HepG2 (cell line): ENCODE results near the gene HIF1AN. TPM values are rescaled to one million over a fixed set of nuclear protein-coding genes. Genes with fewer than 3 reads are reported as not detected.
A peak's percentile ranks its signal among the peaks of the same experiment; 100 is the strongest.

Experiments
- DPF2 ChIP-seq: sonication (generic); formaldehyde crosslinking; IDR thresholded peaks from 2 replicates; pipeline ENCODE4 v1.4.0; 2020; ENCODE audit warnings: mild to moderate bottlenecking, low read depth, missing genetic modification reagents, borderline replicate concordance
- ERF ChIP-seq: IDR thresholded peaks from 2 replicates; pipeline ENCODE4 v1.6.1; 2018; ENCODE audit warnings: missing biosample characterization, missing genetic modification reagents
- FOXP1 ChIP-seq, 2 experiments: fragments of 450-650 bp in 1 of 2; IDR thresholded peaks; 2 replicates each; pipeline ENCODE4 v1.6.1; 2017 to 2018; ENCODE audit warnings: antibody characterized with exemption in 1 of 2
- HIVEP1 ChIP-seq: sonication (generic); formaldehyde crosslinking; IDR thresholded peaks from 2 replicates; pipeline ENCODE4 v1.4.0; 2020; ENCODE audit warnings: mild to moderate bottlenecking, missing genetic modification reagents
- HNF1B ChIP-seq: sonication (generic); formaldehyde crosslinking; IDR thresholded peaks from 2 replicates; pipeline ENCODE4 v1.5.1; 2020; ENCODE audit warnings: mild to moderate bottlenecking, moderate library complexity, missing genetic modification reagents
- NFKB2 ChIP-seq: sonication (generic); formaldehyde crosslinking; IDR thresholded peaks from 2 replicates; pipeline ENCODE4 v1.4.0; 2020; ENCODE audit warnings: missing genetic modification reagents, borderline replicate concordance
- NONO ChIP-seq, 2 experiments: fragments of 450-650 bp in 1 of 2; sonication (generic) in 1 of 2; formaldehyde crosslinking in 1 of 2; IDR thresholded peaks in 1 of 2; conservative IDR thresholded peaks in 1 of 2; 2 replicates each; pipeline versions ENCODE4 v1.6.1 to v1.8.0; 2017 to 2022; ENCODE audit warnings: mild to moderate bottlenecking in 1 of 2, missing genetic modification reagents in 1 of 2, moderate library complexity in 1 of 2
- PHF5A ChIP-seq: IDR thresholded peaks from one replicate; pipeline ENCODE4 v1.6.1; 2018; ENCODE audit warnings: low read depth, missing genetic modification reagents; ENCODE audit not compliant: unreplicated experiment
- PLRG1 ChIP-seq: fragments of 450-650 bp; conservative IDR thresholded peaks from 2 replicates; pipeline ENCODE4 v1.6.1; 2016
- PRPF4 ChIP-seq: fragments of 200-400 bp; formaldehyde crosslinking; IDR thresholded peaks from 2 replicates; pipeline ENCODE4 v1.6.1; 2016; ENCODE audit warnings: low read length, low read depth; ENCODE audit not compliant: poor library complexity, severe bottlenecking
- RFX3 ChIP-seq: IDR thresholded peaks from 2 replicates; pipeline ENCODE4 v1.6.1; 2016; ENCODE audit warnings: missing biosample characterization, missing genetic modification reagents
- RNF219 ChIP-seq: sonication (generic); formaldehyde crosslinking; IDR thresholded peaks from 2 replicates; pipeline ENCODE4 v1.5.0; 2020; ENCODE audit warnings: mild to moderate bottlenecking, missing genetic modification reagents
- SNAPC2 ChIP-seq: sonication (generic); formaldehyde crosslinking; IDR thresholded peaks from 2 replicates; pipeline ENCODE4 v1.8.1; 2022; ENCODE audit warnings: mild to moderate bottlenecking, missing genetic modification reagents
- TBL1XR1 ChIP-seq: fragments of 150-350 bp; IDR thresholded peaks from 2 replicates; pipeline ENCODE4 v1.6.1; 2014; ENCODE audit warnings: borderline replicate concordance, low read length; ENCODE audit not compliant: partially characterized antibody
- ZFP37 ChIP-seq: sonication (generic); formaldehyde crosslinking; IDR thresholded peaks from 2 replicates; pipeline ENCODE4 v1.4.0; 2020; ENCODE audit warnings: missing genetic modification reagents, borderline replicate concordance
- ZKSCAN8 ChIP-seq: IDR thresholded peaks from 2 replicates; pipeline ENCODE4 v1.6.1; 2016; ENCODE audit warnings: borderline replicate concordance, missing genetic modification reagents, missing compliant biosample characterization
- ZNF207 ChIP-seq: fragments of 450-650 bp; IDR thresholded peaks from 2 replicates; pipeline ENCODE4 v1.6.1; 2016; ENCODE audit warnings: antibody characterized with exemption, borderline replicate concordance
- ZNF367 ChIP-seq: sonication (generic); formaldehyde crosslinking; IDR thresholded peaks from 2 replicates; pipeline ENCODE4 v1.4.0; 2020; ENCODE audit warnings: missing genetic modification reagents, borderline replicate concordance
- ZNF441 ChIP-seq: sonication (generic); formaldehyde crosslinking; IDR thresholded peaks from 2 replicates; pipeline ENCODE4 v1.7.0; 2021; ENCODE audit warnings: missing genetic modification reagents, borderline replicate concordance
- ZUFSP ChIP-seq: sonication (generic); formaldehyde crosslinking; IDR thresholded peaks from 2 replicates; pipeline ENCODE4 v1.9.0; 2021; ENCODE audit warnings: missing genetic modification reagents, mild to moderate bottlenecking, borderline replicate concordance
- polyA plus RNA-seq, 8 experiments: library from polyadenylated mRNA; depleted of rRNA in 3 of 8; stranded (reverse) in 7 of 8; unstranded in 1 of 8; fragments of >200 nt; fragmentation: Illumina TruSeq in 4 of 8; extraction: Trizol in 4 of 8; gene quantifications; 2 replicates each; pipeline versions ENCODE4 v1.2.1 to v1.2.3, GENCODE V29; 2011 to 2016; ENCODE audit warnings: low read depth in 4 of 8, missing spikeins in 1 of 8, mixed read lengths in 1 of 8; ENCODE audit not compliant: insufficient read depth in 1 of 8
- total RNA-seq, 5 experiments: library from RNA; depleted of rRNA; stranded (reverse); fragments of >200 nt; fragmentation: Illumina TruSeq; extraction: Trizol; gene quantifications; 2 replicates each; pipeline ENCODE4 v1.2.3, GENCODE V29; 2016; ENCODE audit warnings: low read depth in 1 of 5
- TF ChIP-seq, protein P1 (sequence below): sonication (generic); formaldehyde crosslinking; IDR thresholded peaks from 2 replicates; pipeline ENCODE4 v1.9.0; 2021; ENCODE audit warnings: missing genetic modification reagents, borderline replicate concordance

HIF1AN gene
- total and polyA plus RNA-seq, 2 of the 13 experiments (the other 11 are each of a cell fraction or from before 2014, with no cell fraction given), result 8.6 to 10.7 TPM

- TF ChIP-seq DPF2, result no peak
- TF ChIP-seq ZNF367 (CRISPR knock-in tag), result 0 out of 2 replicates have a peak, but pooled peaks have one; percentile 48
- TF ChIP-seq, protein P1, sequence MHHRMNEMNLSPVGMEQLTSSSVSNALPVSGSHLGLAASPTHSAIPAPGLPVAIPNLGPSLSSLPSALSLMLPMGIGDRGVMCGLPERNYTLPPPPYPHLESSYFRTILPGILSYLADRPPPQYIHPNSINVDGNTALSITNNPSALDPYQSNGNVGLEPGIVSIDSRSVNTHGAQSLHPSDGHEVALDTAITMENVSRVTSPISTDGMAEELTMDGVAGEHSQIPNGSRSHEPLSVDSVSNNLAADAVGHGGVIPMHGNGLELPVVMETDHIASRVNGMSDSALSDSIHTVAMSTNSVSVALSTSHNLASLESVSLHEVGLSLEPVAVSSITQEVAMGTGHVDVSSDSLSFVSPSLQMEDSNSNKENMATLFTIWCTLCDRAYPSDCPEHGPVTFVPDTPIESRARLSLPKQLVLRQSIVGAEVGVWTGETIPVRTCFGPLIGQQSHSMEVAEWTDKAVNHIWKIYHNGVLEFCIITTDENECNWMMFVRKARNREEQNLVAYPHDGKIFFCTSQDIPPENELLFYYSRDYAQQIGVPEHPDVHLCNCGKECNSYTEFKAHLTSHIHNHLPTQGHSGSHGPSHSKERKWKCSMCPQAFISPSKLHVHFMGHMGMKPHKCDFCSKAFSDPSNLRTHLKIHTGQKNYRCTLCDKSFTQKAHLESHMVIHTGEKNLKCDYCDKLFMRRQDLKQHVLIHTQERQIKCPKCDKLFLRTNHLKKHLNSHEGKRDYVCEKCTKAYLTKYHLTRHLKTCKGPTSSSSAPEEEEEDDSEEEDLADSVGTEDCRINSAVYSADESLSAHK, result no peak
- no peak for TF ChIP-seq ZNF207
- no peak for TF ChIP-seq FOXP1 (IDR thresholded peaks at IDR 0.05)
- TF ChIP-seq FOXP1 (CRISPR knock-in tag; IDR thresholded peaks at IDR 0.05), result no peak
- peak; percentile 58; the same call in 1 of the 2 replicates for TF ChIP-seq HNF1B (CRISPR knock-in tag)
- no peak for TF ChIP-seq TBL1XR1
- no peak for TF ChIP-seq ZKSCAN8
- 0 out of 2 replicates have a peak, but pooled peaks have one; percentile 16 for TF ChIP-seq ERF (CRISPR knock-in tag)
- no peak for TF ChIP-seq ZUFSP
- no peak for TF ChIP-seq PLRG1
- TF ChIP-seq RNF219 (CRISPR knock-in tag), result no peak
- no peak for TF ChIP-seq ZFP37
- TF ChIP-seq RFX3, result no peak
- no peak for TF ChIP-seq ZNF441
- TF ChIP-seq HIVEP1 (CRISPR knock-in tag), result peak; percentile 46; the same call in 1 of the 2 replicates
- TF ChIP-seq SNAPC2, result no peak
- TF ChIP-seq NFKB2, result peak; percentile 35; the same call in 1 of the 2 replicates
- no peak for TF ChIP-seq PRPF4
- no peak for TF ChIP-seq NONO (IDR thresholded peaks at IDR 0.05)
- TF ChIP-seq NONO (CRISPR knock-in tag; conservative IDR thresholded peaks at IDR 0.05), result 0 out of 2 replicates have a peak, but pooled peaks have one; percentile 36
- no peak for TF ChIP-seq PHF5A
Measured at GRCh38 chr10:100519311-100520051, 16.3 kb upstream of the HIF1AN start, which contains the start of gene SEC31B (continued).
